ENCODE results near the gene CPA1. TPM values are rescaled to one million over a fixed set of nuclear protein-coding genes. Genes with fewer than 3 reads are reported as not detected.
A peak's percentile ranks its signal among the peaks of the same experiment; 100 is the strongest.

CPA1 gene
- total RNA-seq, 1 experiment from 2014 or later, result not detected

DNA sequence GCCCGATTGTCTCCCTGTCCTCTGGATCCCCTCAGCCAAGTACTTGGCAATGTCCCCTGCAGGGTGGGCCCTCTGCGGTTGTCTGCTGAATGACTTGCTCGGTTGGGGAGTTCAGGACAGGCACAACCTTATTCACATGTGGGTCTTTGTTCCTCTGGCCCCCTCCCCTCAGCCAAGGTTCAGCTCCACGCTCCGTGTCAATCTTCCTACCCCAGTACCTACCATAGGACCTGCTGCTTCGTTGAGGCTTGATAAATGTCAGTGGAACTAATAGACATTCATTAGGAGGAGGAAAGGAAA lies 28.6 kb upstream of the CPA1 start:
- Histone ChIP-seq H2AK5ac (ENCODE audit: insufficient read length, low read length) (no peak overlapping the region), H3K4ac (ENCODE audit: low read depth, low read length) (no peak overlapping the region), H3K23ac (ENCODE audit: insufficient read length, low read depth, low read length) (no peak overlapping the region), H3K56ac (ENCODE audit: insufficient read length, low read depth, low read length) (no peak overlapping the region), H3K9ac (ENCODE audit: extremely low read depth, insufficient read length, low read length) (no peak overlapping the region), H4K8ac (replicated peaks; ENCODE audit: insufficient read length, low read depth, low read length) (no peak overlapping the region), H4K91ac (ENCODE audit: insufficient read length, low read depth, low read length) (no peak overlapping the region), H3K4me2 (ENCODE audit: insufficient read depth, insufficient read length, low read length) (no peak overlapping the region), H2BK12ac (ENCODE audit: insufficient read length, low read depth, low read length) (no peak overlapping the region), H3K9me3 (ENCODE audit: control insufficient read depth, low read depth, low read length) (no peaks in the 10 kb centered on the region), H4K5ac (ENCODE audit: insufficient read length, low read depth, low read length) (no peak overlapping the region), H3K14ac (ENCODE audit: insufficient read depth, low read length) (no peak overlapping the region), H3K79me1 (ENCODE audit: insufficient read depth, low read depth, low read length, poor library complexity, severe bottlenecking) (no peaks in the 10 kb centered on the region), H3K27ac (ENCODE audit: insufficient read length, low read depth, low read length) (no peak overlapping the region), H2BK120ac (ENCODE audit: low read depth, low read length, poor library complexity, severe bottlenecking) (no peak overlapping the region), H2BK5ac (ENCODE audit: insufficient read length, low read length) (no peak overlapping the region), H3K4me1 (ENCODE audit: insufficient read depth, low read length) (peaks cover 9% of the 10 kb centered on the region; the same call in 1 of the 2 replicates), H2BK20ac (ENCODE audit: low read depth, low read length, poor library complexity, severe bottlenecking) (no peak overlapping the region), H3K18ac (ENCODE audit: insufficient read length, low read depth, low read length) (no peak overlapping the region), H3K27me3 (ENCODE audit: insufficient read depth, low read length) (no peaks in the 10 kb centered on the region), H3K23me2 (ENCODE audit: insufficient read length, low read depth, low read length, poor library complexity, severe bottlenecking) (no peaks in the 10 kb centered on the region), H2AFZ (ENCODE audit: low read length) (no peak overlapping the region), H2BK15ac (ENCODE audit: low read depth, low read length) (no peak overlapping the region), H3K79me2 (ENCODE audit: insufficient read depth, low read length) (no peaks in the 10 kb centered on the region), H3T11ph (ENCODE audit: low read length) (no peak overlapping the region), H4K20me1 (ENCODE audit: control insufficient read depth, insufficient read depth, insufficient read length) (no peaks in the 10 kb centered on the region)
- H3K36me3 Mint-ChIP-seq (ENCODE audit: insufficient read depth in 1 of 3, low read depth in 3 of 3), result no peaks in the 10 kb centered on the region
- no CpG with 5 or more reads among the region's 6 CpGs for WGBS (ENCODE audit: extremely low coverage, insufficient read length, low lambda C conversion rate)
- peaks cover 41 to 50% of the 10 kb centered on the region in 2 experiments for H3K4me1 Mint-ChIP-seq
- H3K27ac Mint-ChIP-seq, result no peak overlapping the region
- TF ChIP-seq, protein P1, sequence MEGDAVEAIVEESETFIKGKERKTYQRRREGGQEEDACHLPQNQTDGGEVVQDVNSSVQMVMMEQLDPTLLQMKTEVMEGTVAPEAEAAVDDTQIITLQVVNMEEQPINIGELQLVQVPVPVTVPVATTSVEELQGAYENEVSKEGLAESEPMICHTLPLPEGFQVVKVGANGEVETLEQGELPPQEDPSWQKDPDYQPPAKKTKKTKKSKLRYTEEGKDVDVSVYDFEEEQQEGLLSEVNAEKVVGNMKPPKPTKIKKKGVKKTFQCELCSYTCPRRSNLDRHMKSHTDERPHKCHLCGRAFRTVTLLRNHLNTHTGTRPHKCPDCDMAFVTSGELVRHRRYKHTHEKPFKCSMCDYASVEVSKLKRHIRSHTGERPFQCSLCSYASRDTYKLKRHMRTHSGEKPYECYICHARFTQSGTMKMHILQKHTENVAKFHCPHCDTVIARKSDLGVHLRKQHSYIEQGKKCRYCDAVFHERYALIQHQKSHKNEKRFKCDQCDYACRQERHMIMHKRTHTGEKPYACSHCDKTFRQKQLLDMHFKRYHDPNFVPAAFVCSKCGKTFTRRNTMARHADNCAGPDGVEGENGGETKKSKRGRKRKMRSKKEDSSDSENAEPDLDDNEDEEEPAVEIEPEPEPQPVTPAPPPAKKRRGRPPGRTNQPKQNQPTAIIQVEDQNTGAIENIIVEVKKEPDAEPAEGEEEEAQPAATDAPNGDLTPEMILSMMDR (conservative IDR thresholded peaks at IDR 0.05), result no peak
- no peaks in the 10 kb centered on the region for H3K9me3 Mint-ChIP-seq
- DNase-seq, result no peak
- peaks cover 5% of the 10 kb centered on the region for H3K27me3 Mint-ChIP-seq (ENCODE audit: low read depth)
- peak overlapping the region in 1 of 2 experiments; percentile 36; a peak in 2 of 5 replicates for H3K4me3 Mint-ChIP-seq
